ENCODE data around the gene FKBP9. TPM values are rescaled to one million over a fixed set of nuclear protein-coding genes. Genes with fewer than 3 reads are reported as not detected.

FKBP9 gene
- total RNA-seq, 2 donors from 2014 or later = 129 to 163 TPM

GRCh38 chr7:33044986-33045385 lies 87.7 kb downstream of the FKBP9 start:
- intact Hi-C loops (cut with DNase I) = no loop called here
- no peak for DNase-seq (ENCODE audit: low spot score)

DNA sequence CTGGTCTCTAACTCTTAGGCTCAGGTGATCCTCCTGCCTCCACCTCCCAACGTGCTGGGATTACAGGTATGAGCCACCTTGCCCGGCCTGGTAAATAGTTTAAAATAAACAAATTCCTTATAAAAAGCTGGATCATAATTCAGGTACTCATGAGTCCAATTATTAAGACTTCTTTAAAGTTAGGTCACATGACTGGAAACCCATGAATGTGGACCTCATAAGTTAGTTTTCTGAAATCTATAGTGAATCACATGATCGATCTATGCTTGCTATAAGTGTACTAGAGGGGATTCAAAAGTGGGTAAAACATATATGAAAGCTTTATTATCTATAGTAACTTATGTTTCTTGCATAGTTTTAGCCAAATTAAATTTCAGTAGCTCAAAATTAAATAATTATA lies 91.0 kb downstream of the FKBP9 start:
- no peak for DNase-seq (ENCODE audit: low spot score)
- intact Hi-C loops (cut with DNase I) = no loop called here

DNA sequence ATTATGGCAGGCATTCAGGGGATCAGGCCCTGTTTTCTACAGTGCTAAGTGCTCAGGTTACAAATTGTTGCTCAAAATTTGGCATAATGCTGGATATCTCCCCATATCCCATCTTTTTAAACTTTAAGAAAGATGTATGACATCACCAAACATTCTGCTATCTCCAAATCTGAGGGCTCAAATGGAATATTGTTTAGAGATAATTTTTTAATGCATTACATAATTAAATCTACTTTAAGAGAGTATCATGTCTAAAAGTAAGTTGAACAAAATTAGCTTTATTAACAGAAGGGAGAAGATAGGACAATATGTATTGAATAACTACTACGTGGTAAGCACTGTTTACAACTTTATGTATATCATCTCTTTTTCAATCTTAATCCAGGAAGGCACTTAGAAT lies 91.5 kb downstream of the FKBP9 start:
- intact Hi-C loops (cut with DNase I) = no loop called here
- DNase-seq (ENCODE audit: low spot score) = no peak

DNA sequence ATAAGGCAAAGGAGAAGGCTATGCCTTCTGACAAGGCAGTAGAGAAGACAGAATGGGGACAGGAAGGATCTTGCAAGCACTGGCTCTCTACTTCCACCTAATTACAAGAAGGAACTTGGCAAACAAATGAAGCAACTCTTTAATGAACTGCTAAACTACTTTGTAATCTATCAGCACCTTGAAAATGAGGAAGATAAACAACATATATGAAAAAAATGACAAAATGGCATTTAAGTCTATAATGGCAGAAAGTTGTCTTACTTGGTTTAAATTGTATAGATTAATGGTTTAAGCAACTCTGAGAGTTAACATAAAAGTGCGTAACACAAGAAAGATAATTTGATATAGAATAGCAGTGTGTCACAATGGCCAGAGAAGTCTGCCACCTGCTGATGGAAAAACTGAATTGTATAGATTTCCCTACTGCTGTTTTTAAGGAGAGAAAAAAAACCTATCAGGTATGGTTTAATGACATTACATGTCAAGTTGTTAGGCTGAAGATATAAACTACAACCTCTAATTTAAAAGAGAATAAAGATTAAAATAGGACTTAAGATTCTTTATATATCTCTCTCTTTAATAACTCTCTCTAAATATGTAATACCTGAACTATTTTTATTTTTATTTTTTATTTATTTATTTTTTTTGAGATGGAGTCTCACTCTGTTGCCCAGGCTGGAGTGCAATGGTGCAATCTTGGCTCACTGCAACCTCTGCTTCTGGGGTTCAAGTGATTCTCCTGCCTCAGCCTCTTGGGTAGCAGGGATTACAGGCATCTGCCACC lies 93.5 kb downstream of the FKBP9 start:
- intact Hi-C loops (cut with DNase I) = no loop called here

DNA sequence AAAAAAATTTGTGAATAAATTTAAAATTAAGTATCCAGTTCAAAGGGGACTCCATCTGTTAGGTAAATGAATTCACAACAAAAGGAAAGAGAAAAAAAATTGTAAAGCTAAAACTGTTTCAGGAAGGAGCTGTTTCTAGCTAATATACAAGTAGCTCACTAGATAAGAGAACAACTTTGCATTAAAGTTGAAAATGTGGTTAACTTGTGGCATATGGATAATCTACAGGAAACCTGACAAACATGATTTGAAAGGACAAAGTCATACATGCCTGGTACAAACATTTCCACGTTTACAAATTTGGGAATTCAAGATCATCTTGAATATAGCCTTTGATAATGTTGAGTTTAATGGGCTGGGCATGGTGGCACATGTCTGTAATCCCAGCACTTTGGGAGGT lies 96.5 kb downstream of the FKBP9 start:
- no peak for DNase-seq (ENCODE audit: low spot score)
- intact Hi-C loops (cut with DNase I) = no loop called here

More for the DNA sequence above, 93.5 kb downstream of the FKBP9 start:
- DNase-seq (ENCODE audit: low spot score) = no peak

- intact Hi-C loops (cut with DNase I) = no loop called here
- DNase-seq (ENCODE audit: low spot score) = no peak
Observed at GRCh38 chr7:33054261-33054964, 97.2 kb downstream of the FKBP9 start.

- no peak for DNase-seq (ENCODE audit: low spot score)
- intact Hi-C loops (cut with DNase I) = no loop called here
Observed at GRCh38 chr7:33055158-33055557, 97.9 kb downstream of the FKBP9 start.

Other genes with a start within 250 kb of the FKBP9 start
- gene KBTBD2, start 65.7 kb upstream of the FKBP9 start, total RNA-seq = 10 to 100 TPM; 24.1 to 34.8 TPM
- gene NT5C3A, start 105.3 kb downstream of the FKBP9 start, total RNA-seq = 10 to 100 TPM; 20.0 to 20.1 TPM
- 10 to 100 TPM in 1 of 2 donors, 1 to 10 TPM in 1; 9.4 to 10.9 TPM for gene RP9, start 152.0 kb downstream of the FKBP9 start, total RNA-seq
- gene BBS9, start 172.1 kb downstream of the FKBP9 start, total RNA-seq = 10 to 100 TPM; 13.9 to 16.8 TPM

All from posterior vena cava (tissue), 2 donors.